DND-41 (cell line): ENCODE data around the gene CRK.

ENCODE experiments used
- CTCF ChIP-seq: IDR thresholded peaks from 2 replicates; pipeline ENCODE4 v1.5.1; 2012; ENCODE audit warnings: borderline replicate concordance, low read length, moderate library complexity, mild to moderate bottlenecking; ENCODE audit not compliant: poor library complexity, severe bottlenecking; ENCODE audit errors: extremely low read depth
- EZH2 ChIP-seq: IDR thresholded peaks from 3 replicates; pipeline ENCODE4 v1.6.1; 2012; ENCODE audit warnings: borderline replicate concordance, low read depth, mild to moderate bottlenecking, moderate library complexity, low read length, inconsistent platforms; ENCODE audit not compliant: severe bottlenecking

GRCh38 chr17:1496869-1497268, 40.8 kb upstream of the CRK start:
- TF ChIP-seq CTCF (no peak), EZH2 (no peak)
